HFF-Myc (cell line): Measurements from ENCODE around the gene NCAPD3.
A peak's percentile ranks its signal among the peaks of the same experiment; 100 is the strongest.

ENCODE experiments used
- DNase-seq: peaks from one replicate; pipeline ENCODE4 v3.0.0-alpha.2; 2011; ENCODE audit warnings: low read depth; ENCODE audit errors: extremely low read depth
- H3K4me3 ChIP-seq: replicated peaks from 2 replicates; pipeline ENCODE4 v1.5.1; 2011; ENCODE audit warnings: low read depth, mild to moderate bottlenecking, control low read depth, low read length
- TF ChIP-seq, protein P1 (sequence below): IDR thresholded peaks from 2 replicates; pipeline ENCODE4 v1.5.1; 2012; ENCODE audit warnings: mild to moderate bottlenecking, low read depth, low read length, control low read depth; ENCODE audit errors: missing control alignments

Gene NCAPD3

DNA sequence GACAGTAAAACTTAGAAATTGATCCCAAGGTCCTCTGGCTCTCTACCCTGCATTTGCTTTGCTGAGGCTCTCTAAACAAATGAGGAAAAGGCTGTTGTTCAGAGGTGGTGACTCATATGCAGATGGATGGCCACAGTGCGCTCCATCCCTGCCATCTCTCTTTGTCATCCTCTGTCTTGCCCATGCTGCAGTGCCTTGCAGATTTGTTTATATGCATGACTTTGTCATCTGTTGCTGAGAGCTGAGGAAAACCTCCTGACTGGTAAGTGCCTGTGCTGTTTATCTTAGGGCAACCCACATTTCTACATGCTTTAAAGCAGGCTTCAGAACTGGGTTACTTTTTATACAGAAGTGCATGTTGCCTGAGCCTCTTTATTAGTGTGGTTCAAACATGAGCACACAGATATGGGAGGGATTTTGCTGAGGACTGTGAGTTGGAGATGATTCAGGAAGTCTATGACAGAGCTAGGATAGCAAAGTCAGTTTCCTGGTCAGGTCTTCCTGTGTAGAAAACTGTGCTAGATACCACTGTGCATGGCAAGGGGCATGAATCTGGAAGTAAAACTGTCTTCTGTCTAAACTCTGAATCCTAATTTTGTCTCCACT is 97.4 kb downstream of the NCAPD3 start:
- peak; percentile 83 for DNase-seq
- H3K4me3 ChIP-seq = no peak overlapping the region
- TF ChIP-seq, protein P1, sequence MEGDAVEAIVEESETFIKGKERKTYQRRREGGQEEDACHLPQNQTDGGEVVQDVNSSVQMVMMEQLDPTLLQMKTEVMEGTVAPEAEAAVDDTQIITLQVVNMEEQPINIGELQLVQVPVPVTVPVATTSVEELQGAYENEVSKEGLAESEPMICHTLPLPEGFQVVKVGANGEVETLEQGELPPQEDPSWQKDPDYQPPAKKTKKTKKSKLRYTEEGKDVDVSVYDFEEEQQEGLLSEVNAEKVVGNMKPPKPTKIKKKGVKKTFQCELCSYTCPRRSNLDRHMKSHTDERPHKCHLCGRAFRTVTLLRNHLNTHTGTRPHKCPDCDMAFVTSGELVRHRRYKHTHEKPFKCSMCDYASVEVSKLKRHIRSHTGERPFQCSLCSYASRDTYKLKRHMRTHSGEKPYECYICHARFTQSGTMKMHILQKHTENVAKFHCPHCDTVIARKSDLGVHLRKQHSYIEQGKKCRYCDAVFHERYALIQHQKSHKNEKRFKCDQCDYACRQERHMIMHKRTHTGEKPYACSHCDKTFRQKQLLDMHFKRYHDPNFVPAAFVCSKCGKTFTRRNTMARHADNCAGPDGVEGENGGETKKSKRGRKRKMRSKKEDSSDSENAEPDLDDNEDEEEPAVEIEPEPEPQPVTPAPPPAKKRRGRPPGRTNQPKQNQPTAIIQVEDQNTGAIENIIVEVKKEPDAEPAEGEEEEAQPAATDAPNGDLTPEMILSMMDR = no peak

DNA sequence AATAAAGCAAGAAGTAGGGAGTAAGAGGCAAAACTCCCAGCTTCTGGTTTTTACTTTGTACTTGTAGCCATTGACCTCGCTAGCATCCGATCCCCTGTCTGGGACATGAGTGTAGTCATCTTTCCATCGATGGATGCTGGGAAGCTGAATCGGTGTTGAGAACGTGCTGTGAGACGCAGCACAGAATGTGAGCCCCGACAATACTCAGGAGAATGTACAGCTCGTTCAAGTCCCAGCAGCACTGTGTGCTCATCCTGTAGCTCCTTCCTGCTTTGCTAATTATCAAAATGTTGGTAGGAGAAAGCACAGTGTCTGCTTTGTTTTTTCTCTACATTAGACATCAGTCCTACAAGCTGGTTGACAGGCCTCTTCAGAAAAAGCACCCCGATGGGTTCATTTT is 98.3 kb downstream of the NCAPD3 start:
- no peak for DNase-seq
- TF ChIP-seq, protein P1 = no peak
- peak overlapping the region; percentile 30; the same call in 1 of the 2 replicates for H3K4me3 ChIP-seq

DNA sequence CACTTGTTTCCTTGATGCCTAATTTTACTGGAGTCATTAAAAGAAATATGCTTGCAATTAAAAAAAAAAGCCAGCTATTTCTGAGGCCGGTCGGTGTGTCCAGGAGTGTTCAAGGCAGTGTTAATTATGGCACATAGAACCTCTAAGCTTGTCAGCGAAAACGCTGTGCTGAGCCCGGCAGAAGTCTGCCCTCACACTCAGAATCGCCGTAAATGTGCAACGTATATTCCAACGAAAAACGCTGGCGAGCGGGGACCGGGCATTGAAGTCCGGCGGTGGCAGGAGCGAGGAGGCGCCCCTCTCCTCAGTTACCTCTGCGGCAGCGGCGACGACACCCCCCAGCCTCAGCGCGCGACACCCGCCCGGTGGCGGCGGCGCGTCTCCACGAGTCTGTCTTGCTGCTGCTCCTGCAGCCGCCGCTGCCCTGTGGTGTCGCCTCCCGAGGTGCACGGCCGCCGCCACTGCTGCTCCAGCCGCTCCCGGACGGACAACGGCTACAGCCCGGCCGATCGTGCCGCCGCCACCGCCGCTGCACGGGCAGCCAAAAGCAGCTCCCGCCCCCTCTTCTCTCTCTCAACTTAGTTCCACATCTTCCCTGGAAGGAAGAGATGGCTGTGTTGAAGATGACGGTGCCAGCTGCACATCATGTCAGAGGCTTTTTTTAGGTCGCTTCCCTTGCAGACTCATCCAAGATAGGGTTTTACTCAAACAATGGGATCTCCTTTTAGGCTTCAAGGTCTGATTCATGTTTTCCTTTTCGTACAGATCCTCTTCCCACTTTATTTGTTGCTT is 98.9 kb downstream of the NCAPD3 start:
- H3K4me3 ChIP-seq = peak overlapping the region; percentile 30
- TF ChIP-seq, protein P1 = no peak
- DNase-seq = no peak

DNA sequence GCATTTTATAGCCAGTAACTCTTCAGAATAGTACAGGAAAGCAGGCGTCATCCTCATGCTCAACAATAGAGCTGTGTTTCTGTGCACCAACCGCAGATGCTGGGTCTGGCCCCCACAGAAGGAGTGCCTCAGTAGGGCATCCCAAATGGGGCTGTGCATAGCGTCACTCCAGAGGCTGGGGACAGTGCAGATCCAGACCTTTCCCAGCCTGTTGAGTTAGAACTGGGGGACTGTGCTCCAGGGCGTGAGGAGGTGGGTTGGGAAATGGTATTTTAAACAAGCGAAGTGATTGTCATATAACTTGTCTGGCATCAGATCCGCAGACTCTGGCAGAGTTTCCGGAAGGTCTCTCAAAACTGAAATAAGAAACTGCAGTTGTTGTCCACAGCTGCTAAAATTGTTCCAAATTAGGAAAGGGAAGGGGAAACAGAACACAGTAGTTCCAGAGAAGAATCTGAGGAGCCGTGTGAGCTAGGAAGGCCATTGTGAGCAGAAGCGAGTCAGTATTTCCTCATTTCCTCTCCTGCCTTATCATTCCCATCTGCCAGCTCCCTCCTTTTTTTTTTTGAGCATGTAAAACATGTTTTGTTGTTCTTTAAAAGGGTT is 102.7 kb downstream of the NCAPD3 start:
- TF ChIP-seq, protein P1 = no peak
- DNase-seq = no peak
- peak overlapping the region; percentile 25 for H3K4me3 ChIP-seq

DNA sequence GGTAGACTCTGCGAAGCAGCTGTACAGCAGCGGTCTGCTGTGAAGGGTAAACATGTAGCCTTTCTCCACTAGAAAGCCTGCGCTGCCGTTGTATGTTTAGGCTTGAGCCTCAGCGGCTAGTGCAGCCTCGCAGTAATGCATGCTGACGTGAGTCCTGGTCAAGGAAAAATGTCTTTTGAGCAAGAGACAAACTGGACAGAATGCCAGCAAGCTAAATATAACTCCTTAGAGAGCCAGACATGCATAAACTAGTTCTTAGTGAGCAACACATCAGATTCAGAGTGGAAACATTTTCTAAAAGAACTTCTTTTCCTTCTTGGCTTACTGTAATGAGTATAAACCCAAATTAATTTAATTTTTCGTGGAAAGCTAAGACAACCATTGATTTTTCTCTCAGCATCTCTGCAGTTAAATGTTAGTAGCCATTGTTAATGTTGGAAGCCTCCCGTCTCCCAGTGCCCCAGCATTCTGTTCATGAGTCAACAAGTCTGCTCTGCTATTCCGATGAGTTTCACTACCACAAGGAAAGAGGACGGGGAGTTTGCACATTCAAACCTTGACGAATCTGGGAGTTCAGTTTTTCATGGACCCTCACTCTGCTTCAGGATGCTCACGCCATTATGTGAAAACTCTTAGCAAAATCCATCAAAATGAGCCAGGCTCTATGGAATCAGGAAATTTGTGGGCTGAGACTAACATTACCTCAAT is 103.5 kb downstream of the NCAPD3 start:
- peak overlapping the region; percentile 25 for H3K4me3 ChIP-seq
- TF ChIP-seq, protein P1 = no peak
- DNase-seq = no peak

DNA sequence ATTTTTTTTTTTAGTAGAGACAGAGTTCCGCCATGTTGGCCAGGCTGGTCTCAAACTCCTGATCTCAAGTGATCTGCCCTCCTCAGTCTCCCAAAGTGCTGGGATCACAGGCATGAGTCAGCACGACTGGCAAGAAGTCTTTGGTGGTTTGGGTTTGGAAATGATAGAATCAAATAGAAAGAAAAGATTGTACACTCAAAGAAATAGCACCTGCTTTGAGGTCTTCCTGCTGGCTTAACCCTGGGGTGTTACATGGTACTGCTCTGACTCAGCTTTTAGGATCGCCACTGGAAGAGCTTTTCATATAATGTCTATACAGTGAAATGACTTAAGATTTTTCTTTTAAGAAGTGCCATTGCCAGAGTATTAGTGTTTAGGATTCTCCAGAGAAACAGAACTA is 104.7 kb downstream of the NCAPD3 start:
- TF ChIP-seq, protein P1 = no peak
- no peak for DNase-seq
- no peak overlapping the region for H3K4me3 ChIP-seq
